Measurements from ENCODE around the gene WDR35.
"Not testable (repeated sequence)": the region's sequence is repeated elsewhere in the genome, so short reads cannot be mapped to it uniquely, and the experiment has no call there.

Gene WDR35

DNA sequence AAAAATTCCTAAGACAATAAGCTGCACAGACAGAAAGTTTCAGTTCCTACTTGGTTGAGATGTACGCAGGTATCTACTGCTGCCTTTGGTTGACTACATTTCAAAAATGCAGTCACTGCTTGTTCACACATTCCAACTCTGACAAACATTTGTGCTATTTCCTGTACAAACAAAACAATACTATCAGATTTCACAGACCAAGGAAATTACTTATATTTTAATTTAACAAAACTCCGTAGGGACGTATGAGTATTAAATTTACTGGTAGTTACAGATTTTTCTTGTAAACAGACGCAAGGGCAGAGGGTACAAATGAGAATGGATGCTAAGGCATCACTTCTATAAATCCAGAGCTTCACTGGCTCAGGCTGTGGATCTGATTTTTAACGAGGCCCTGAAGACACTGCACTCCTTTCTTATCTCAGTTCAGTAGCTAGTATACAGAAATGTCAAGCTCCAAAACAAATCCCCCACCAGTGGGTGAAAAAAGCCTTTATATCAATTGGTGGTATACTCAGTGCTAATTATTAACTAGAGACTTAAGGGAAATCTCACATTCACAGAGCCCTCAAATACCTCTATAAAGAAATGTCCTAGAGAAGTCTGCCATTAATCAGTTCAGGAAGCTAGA, 56.4 kb downstream of the WDR35 start:
- DNase-seq = no peak

DNA sequence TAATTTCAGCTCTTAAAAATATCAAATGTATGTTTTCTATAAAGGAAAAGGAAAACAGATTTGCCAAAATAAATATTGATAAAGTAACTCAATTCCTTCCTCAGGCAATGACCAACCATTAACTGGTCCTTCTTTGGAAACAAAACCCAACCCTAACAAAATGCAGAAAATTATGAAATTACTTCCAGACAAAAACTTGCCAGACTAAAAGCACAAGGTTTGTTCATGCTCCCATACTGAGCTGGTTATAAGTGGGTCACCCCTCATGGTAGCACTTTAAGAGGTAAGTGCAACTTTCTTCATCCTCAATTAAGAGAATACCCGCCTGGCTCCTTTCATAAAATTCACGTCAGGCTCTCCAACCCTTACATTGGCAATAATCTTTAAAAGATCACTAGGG, 57.0 kb downstream of the WDR35 start:
- DNase-seq = no peak

DNA sequence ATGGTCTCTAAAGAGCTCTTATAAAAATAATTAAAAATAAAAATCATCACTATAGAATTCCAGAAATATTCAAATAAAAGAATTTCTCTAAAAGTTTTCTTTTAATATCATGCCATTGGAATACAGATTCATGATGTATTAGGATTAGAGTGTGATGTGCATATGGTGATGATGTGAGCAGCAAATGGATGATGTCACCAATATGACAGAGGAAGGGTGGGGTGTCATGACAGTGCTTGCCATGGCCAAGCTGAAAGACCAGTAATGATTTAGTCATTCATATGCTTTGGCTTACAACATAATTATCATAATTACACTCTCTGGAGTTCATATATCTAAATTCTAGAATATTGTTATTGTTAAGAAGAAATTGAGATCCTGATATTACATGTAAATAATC, 60.7 kb downstream of the WDR35 start:
- DNase-seq = no peak

DNA sequence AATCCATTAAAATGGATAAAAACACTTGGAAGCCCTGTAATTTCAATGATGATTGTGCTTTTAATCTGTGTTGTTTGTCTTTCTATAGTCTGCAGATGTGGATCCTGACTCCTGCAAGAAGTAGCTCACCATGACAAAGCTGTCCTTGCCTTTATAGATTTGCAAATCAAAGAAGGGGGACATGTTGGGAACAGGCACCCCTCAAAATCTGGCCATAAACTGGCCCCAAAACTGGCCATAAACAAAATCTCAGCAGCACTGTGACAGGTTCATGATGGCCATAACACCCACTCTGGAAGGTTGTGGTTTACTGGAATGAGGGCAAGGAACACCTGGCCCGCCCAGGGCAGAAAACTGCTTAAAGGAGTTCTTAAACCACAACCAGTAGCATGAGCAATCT, 62.1 kb downstream of the WDR35 start:
- DNase-seq = not testable (repeated sequence)

DNA sequence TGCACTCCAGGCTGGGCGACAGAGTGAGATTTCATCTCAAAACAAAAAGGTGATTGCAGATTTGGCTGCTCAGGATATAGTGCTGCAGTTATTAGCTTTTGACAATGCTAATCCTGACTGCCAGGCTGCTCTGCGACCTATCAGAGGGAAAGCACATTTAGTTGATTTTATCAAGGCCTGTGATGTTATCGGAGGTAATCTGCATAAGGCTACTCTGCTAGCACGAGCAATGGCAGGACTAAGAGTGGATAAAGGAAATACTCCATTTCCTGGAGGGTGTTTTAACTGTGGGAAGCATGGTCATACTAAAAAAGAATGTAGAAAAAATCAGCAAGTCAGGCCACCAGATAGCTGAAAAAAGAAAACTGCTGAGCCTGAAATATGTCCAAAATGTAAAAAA, 65.4 kb downstream of the WDR35 start:
- DNase-seq = not testable (repeated sequence)

DNA sequence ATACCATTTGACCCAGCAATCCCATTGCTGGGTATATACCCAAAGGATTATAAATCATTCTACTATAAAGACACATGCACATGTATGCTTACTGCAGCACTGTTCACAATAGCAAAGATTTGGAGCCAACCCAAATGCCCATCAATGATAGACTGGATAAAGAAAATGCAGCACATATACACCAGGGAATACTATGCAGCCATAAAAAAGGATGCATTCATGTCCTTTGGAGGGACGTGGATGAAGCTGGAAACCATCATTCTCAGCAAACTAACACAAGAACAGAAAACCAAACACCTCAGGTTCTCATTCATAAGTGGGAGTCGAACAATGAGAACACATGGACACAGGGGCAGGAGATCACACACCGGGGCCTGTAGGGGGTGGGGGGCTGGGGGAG, 67.7 kb downstream of the WDR35 start:
- DNase-seq = not testable (repeated sequence)

DNA sequence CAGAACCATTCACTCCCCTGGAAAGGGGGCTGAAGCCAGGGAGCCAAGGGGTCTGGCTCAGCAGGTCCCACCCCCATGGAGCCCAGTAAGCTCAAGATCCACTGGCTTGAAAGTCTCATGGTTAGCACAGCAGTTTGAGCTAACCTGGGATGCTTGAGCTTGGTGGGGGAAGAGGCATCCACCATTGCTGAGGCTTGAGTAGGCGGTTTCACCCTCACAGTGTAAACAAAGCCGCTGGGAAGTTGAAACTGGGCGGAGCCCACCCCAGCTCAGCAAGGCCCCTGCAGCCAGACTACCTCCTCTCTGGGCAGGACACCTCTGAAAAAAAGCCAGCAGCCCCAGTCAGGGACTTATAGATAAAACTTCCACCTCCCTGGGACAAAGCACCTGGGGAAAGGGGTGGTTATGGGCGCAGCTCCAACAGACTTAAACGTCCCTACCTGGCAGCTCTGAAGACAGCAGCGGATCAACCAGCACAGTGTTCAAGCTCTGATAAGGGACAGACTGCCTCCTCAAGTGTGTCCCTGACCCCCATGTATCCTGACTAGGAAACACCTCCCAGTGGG, 73.4 kb downstream of the WDR35 start:
- no peak for DNase-seq

DNA sequence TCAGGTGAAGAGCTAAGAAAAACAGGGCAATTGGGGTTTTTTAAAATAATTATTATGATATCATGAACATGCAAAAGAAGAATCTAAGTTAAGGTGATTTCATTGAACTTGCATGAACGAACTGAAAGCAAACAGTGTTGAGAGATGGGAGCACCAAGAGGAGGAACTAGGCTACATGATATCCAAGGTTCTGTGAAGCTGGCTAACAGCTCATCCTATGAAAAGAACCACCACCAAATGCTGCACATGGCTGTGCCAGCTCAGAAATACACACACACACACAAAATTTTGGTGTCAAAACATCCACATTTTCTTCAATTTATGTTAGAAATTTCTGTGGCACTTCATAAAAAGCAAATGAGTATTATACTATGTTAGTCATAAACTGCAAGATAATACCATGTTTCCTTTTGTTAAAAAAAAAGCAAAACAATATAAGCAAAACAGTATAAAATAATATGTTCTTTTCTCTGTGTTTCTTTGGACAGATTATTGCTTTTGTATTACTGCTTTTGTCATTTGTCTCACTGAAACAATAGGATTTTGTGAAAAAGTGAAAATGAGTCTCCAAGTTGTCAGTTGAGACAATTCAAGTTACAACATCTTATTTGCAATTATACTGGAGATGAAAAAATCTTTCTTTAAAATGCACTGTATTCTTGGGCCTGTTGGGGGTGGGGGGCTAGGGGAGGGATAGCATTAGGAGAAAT, 75.5 kb downstream of the WDR35 start:
- DNase-seq = peak; percentile 24

DNA sequence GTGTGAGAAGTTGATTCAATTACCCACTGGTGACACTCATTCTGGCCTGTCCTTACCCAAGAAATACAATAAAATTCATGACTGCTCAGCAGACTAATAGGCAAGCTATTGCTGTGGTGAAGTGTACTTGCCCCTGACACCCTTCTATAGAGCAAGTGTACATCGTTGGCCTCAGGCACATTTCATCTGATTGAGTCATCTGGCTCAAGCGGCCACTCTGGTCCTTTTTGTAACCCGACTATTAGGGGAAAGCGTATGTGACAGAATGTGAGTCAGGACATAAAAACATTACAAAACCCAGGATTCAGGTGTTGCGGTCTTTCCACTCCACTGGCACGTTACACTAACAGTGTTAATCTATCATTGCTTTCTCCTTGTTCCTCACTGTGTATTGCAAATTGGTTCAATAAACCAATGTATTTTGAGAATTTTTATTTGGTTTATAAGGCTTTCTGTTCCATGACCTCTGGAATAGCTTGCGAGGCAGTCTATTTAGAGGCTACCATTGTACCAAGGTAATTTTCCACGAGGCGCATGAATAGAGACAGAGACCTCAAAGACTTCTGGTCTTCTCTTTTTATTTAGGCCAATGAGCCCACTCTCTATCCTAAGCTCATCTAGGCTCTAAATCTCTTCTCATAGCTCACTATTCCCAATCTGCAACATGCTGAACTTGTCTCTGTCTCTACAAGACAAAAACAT, 77.9 kb downstream of the WDR35 start:
- DNase-seq = no peak

DNA sequence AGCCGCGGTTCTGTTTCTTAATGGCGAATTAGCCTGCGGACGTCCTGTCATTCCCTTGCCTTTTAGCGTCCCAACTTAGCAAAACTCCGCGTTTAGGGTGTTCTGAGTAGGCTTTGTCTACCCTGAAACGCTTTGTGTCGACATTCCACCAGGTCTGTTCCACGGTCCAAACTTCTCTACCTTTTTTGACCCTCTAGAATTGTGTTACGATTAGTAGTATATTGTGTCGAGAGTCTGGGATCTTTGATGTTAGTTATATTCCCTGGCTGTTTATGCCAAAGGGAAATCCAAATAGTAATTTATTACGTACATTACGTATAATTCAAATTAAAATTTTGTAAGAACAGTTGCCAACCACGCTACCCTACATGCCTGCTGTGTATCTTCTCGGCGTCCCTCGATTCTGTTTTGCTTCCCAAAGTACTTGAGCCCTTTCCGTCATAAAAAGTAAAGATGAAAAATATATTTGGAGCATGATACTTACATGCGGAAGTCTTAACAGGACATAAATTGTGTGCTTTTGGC, 87.6 kb downstream of the WDR35 start:
- DNase-seq = no peak

DNA sequence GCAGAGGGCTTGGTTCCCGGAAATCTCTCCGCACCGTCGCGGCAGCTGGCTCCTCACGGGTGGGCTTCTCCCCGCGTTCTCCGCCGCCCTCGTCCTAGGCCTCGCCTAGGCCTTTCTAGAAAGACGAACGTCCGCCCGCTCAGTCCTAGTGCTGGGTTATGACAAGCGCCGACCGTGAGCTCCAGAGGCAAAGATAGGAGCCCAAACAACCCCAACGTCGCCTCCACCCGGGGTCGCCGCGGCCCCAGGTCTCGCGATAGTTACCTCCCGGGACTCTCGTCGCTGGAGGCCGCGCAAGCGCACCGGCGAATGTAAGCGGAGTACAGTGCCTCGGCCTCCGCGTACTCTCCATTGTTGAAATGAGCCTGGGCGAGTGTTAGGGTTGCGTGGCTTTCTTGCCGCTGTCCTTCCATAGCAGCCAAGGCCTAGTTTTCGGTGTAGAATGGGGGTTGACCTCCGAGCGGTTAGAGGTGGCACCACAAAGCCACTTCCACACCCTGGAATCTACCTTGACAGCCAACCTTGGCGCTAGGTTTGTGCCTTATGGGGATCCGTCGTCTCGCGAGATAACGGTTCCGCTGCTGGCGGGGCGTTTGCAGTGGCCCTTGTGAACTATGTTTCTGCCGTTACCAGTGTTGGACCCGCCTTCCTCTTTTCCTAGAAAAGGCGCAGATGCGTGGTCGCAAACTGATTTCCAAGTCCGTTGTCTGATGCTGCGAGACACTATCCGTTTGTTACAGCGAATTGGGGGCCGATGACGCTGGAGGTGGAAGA, 88.3 kb downstream of the WDR35 start, which contains the start of gene TTC32:
Gene TTC32 (minus strand): TSS at position 542 of the 774 bp plus-strand sequence. CDS start 129 bp downstream, at position 413.
- DNase-seq = peak; percentile 96

DNA sequence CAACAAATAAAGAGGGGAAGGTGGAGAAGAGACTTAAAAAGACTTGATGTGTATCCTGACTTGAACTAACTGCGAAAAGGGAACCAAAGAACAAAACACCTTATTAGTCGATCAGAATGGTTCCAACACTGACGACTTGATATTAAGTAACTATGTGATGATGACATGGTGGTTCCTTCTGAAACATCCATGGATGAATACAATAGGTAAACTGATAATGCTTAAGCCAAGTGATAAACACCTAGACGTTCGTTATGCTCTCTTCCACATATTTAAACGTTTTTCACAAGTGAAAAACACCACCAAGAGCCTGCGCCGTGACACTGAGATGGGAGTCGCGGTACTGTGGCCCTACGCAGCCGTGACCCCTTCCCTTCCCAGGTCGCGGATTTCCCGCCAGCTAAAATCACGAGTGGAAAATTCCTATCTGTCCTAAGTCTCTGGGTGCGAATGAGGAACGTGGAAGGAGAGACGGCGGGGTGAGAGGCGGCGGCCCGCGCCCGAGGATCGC, 88.9 kb downstream of the WDR35 start:
- peak; percentile 54 for DNase-seq

DNA sequence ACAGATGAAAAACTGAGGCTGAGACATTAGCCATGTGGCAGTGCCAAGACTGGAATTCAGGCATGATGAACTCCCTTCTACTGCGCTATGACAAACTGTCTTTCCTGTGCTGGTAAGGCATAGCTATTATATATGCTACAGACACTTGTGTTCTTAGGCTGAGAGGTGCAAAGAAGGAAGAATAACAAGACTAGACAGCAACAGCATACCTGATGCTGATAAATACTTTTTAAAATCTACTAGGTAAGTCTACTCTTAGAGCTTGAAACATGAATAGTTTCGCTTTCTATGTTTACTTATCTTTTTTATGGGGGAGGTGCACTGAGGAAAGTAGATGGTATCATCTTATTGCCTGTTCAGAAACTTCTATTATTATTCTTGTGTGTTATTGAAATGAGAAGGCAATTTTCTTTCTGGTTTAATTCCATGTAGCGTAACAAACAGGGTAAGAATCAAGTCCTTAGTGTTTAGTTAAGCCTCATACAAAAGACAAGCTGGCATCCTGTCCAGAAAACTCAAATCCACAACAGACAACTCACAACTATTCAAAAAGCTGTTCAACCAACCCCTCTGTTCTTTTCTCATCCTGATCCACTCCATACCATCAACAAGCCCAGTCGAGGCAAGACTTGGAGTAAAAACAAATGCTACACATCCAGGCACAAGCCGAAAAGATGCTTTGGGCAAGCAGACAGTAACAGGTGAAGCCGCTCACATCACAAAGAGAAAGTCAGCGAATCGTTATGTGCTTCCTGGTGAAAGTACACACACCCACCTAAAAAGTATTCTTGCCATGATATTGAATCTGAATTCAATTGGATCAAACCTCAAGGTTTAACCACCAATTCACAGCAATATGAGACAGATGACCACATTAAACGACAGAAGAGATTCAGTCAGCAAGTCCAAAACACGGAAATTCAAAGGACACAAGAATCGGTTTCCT, 89.6 kb downstream of the WDR35 start:
- DNase-seq = no peak

DNA sequence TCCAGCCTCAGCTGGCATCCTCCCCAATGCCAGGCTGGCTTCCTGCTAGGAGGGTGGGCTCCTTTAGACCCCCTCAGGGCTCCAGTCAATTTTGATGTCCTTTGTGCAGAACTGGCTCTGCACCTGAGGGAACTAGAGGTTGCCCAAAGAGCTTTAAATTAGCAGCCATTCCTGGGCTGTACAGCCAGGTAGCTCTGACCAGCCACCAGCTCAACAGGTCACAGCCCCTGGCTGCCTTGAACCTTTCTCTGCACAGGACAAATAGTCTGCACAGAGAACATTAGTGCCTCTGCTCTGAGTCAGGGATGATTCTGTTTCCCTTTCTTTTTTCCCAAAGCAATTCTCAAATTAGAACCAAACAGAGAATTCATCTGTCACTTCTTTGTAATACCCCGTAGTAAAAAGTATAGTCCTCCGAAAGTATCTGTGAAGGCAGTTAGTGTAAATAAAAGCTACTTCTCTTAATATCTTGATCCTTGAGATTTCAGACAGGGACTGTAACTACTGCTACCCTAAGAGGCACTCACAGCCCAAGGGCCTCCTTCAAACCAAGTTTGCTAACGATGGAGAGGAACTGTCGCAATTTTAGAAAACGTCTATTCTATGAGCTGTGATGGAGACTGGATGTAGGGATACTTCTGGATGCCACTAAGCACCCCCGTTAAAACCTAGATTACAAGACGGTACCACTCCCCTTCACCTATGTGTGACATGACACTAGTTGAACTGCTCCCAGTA, 91.1 kb downstream of the WDR35 start:
- DNase-seq = no peak

DNA sequence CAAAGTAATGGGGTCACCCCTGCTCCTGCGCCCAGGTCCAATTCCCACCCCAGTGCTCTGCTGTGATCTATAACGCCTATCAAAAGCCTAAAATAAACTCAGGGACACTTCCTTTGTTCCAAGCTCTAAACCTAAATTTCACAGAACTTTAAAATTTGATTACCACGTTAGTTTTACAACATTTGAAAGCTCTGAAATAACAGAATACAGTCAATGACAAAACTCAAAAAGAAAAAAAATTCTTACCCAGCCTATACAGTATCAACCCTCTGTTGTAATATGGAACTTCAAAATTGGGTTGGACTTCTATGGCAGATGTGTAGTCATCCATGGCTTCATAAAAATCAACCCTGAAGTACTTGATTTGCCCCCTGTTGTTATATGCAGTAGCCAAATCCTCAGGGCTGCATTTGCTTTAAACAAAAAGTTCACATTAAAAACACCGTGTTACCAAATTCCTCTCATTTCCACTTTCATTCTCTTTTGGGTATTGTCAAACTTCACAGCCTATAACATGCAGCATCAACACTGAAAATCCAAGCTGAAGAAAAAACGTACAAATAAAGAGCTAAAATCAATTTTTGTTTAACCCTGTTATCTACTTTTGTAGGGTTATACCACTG, 92.2 kb downstream of the WDR35 start:
- DNase-seq = no peak

DNA sequence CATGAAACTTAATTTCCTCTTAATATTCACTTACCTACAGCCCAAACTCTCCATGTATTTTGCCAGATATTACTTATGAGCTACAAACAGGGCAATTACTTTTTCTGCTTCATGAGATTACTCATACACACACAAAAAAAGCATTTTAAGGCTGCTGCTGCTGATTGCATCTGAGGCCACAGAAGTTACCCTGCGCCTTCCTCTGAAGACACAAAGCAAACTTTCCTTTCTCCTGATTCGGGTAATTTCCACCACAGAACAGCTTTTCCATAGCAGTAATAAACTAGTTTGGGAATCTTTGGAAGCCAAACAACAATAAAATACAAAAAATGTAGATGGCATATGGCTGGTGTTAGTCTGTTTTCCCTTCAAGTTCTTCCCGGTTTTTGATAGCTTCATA, 94.4 kb downstream of the WDR35 start:
- DNase-seq = no peak

DNA sequence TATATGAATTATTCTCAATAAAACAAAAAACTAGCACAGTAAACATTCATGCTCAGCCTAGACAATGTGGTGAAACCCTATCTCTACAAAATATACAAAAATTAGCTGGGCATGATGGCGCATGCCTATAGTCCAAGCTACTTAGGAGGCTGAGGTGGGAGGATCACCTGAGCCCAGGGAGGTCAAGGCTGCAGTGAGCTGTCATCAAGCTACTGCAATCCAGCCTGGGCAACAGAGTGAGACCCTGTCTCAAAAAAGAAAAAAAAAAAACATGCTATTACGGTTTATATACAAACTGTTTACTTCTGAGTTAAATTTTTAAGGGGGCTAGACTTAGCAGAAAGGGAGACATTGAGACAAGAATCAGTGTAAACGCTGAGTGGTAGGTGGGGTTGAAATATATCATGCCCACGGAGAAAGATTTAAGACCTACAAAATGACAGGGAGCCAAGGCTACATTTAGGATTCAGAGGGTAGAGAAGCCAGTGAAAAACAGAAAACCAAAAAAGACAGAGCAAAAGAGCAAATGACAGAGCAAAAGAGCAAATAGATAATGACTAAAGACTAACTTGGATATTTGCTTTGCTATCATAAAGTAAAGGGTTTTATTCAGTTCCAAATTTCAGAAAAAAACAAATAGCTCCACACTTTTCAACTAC, 95.6 kb downstream of the WDR35 start:
- DNase-seq = no peak

DNA sequence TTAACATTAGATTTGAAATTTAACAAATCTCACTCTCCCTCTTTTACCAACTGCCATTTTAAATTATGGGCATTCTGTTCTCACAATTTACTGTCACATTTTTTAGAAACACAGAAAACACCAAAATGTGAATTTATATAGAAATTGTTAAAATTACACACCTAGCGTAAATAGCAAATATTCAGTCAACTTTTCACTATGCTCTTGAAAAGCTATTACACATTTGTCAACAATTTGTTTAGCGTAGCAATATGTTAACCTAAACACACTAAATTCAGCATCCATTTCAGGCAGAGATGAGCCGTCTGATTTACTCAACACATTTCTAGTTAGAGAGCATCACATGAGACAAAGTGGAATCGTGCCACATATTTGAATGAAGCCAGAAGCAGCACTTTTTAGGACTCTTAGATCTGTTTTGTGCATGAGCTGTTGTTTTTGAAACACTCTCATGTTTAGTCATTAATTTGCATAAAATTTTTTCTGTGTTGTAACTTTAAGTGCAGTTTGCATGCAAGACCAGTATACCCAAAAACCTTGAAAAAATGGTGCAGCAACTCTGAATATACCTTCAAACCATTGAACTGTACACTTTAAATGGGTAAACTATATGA, 96.3 kb downstream of the WDR35 start:
- DNase-seq = no peak

DNA sequence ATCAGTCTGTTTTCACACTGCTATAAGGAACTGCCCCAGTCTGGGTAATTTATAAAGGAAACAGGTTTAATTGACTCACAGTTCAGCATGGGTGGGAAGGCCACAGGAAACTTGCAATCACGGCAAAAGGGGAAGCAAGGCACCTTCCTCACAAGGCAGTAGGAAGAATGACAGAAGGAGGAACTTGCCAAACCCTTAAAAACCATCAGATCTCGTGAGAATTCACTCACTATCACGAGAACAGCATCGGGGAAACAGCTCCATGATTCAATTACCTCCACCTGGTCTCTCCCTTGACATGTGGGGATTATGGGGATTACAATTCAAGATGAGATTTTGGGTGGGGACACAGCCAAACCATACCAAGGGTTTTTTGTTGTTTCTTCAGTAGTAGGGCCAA, 97.9 kb downstream of the WDR35 start:
- DNase-seq = not testable (repeated sequence)
